ENCODE results near the gene TSGA10. TPM values are rescaled to one million over a fixed set of nuclear protein-coding genes. Genes with fewer than 3 reads are reported as not detected.

TSGA10 gene
- total and polyA plus RNA-seq, 2 donors (not counting 3 experiments of a cell fraction or from before 2014, with no cell fraction given): 0.12 to 2.7 TPM

GRCh38 chr2:99183025-99183424 lies 28.3 kb upstream of the TSGA10 start:
- BruUV-seq (replicated peaks): no TSS peak
- H3K4me3 ChIP-seq (replicated peaks in 1 of 3; ENCODE audit: insufficient read depth in 1 of 3, low read depth in 1 of 3, low read length in 3 of 3): no peak overlapping the region
- peaks cover 64% of the 10 kb centered on the region for H3K79me2 ChIP-seq (ENCODE audit: control insufficient read depth, insufficient read depth, low read length)
- peaks cover 17% of the 10 kb centered on the region for H3K4me1 ChIP-seq (ENCODE audit: control insufficient read depth, extremely low read depth, insufficient read depth, low read length)
- FAIRE-seq (no peak), DNase-seq (ENCODE audit: low read depth, low spot score) (no peak)
- H3K9me3 ChIP-seq (replicated peaks; ENCODE audit: control insufficient read depth, insufficient read depth, low read length): no peaks in the 10 kb centered on the region
- no peak for TF ChIP-seq POLR2AphosphoS5 (IDR thresholded peaks at IDR 0.05; ENCODE audit: insufficient read depth, low read depth, low read length)
- TF ChIP-seq MYC (IDR thresholded peaks at IDR 0.05; ENCODE audit: low read depth, low read length): no peak
- TF ChIP-seq POLR2A (IDR thresholded peaks at IDR 0.05; ENCODE audit: low read depth, low read length): no peak
- no peak for TF ChIP-seq EZH2 (IDR thresholded peaks at IDR 0.05; ENCODE audit: borderline replicate concordance, low read depth, low read length, severe bottlenecking)
- no peak for TF ChIP-seq CTCF (IDR thresholded peaks at IDR 0.05; ENCODE audit: extremely low read depth in 1 of 2, insufficient read depth in 1 of 2, low read depth in 1 of 2, low read length in 2 of 2)
- no peak for TF ChIP-seq MAX (IDR thresholded peaks at IDR 0.05; ENCODE audit: insufficient read depth, insufficient read length)
- TF ChIP-seq FOS (IDR thresholded peaks at IDR 0.05; ENCODE audit: borderline replicate concordance, insufficient read depth, low read length): no peak
- ChIA-PET CTCF (no interaction called here), POLR2A (no interaction called here)
- H4K20me1 ChIP-seq (replicated peaks; ENCODE audit: control insufficient read depth, extremely low read depth, insufficient read depth, low read length): no peaks in the 10 kb centered on the region
- H3K9me1 ChIP-seq (replicated peaks; ENCODE audit: control insufficient read depth, extremely low read depth, insufficient read depth, low read length): no peaks in the 10 kb centered on the region
- H3K36me3 ChIP-seq (ENCODE audit: control insufficient read depth in 2 of 2, extremely low read depth in 1 of 2, insufficient read depth in 2 of 2, low read length in 2 of 2): peaks cover 0 to 2% of the 10 kb centered on the region in 2 experiments
- H3K9ac ChIP-seq (replicated peaks; ENCODE audit: extremely low read depth, insufficient read depth, low read length): no peak overlapping the region
- H3K27me3 ChIP-seq (ENCODE audit: control insufficient read depth in 2 of 2, insufficient read depth in 2 of 2, low read length in 2 of 2): no peaks in the 10 kb centered on the region
- dilution Hi-C loops (cut with MboI; ENCODE audit: extremely low pct_ligation_motif_present, low sequenced_read_pairs): no loop called here
- no peak overlapping the region for H3K4me2 ChIP-seq (ENCODE audit: insufficient read depth, low read length)
- intact Hi-C loops (cut with micrococcal nuclease): no loop called here
- H2AFZ ChIP-seq (ENCODE audit: low read depth, low read length): no peak overlapping the region
- H3K27ac ChIP-seq (ENCODE audit: insufficient read depth, low read depth, low read length): no peak overlapping the region

Measured in endothelial cell of umbilical vein (primary cell).